ENCODE data around the gene SGMS1.

GRCh38 chr10:50501478-50501877, 122.3 kb downstream of the SGMS1 start:
- TF ChIP-seq CTCF (IDR thresholded peaks at IDR 0.05) (no peak), POLR2A (IDR thresholded peaks at IDR 0.05) (no peak)

Data from vagina (tissue), 2 donors.